ENCODE results near the gene HSD17B10. TPM values are rescaled to one million over a fixed set of nuclear protein-coding genes. Genes with fewer than 3 reads are reported as not detected.

Gene HSD17B10
- total and polyA plus RNA-seq, 2 experiments from 2014 or later = 78.9 to 121 TPM

DNA sequence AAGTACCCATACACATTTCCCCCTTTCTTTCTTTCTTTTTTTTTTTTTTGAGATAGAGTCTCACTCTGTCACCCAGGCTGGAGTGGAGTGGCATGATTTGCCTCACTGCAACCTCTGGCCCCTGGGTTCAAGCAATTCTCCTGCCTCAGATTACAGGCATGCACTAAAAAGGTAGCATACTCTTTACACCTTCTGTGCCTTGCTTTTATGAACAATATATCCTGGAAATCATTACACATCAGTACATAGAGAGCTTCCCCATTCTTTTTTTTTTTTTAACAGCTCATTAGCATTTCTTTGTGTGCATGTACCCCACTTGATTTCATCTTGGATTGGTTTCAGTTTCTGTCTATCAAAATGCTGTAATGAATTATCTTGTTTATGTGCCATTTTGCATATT is 18.6 kb upstream of the HSD17B10 start:
- Histone ChIP-seq H3K4me2 (no peak overlapping the region), H4K20me1 (replicated peaks; ENCODE audit: insufficient read depth) (no peaks in the 10 kb centered on the region), H3F3A (replicated peaks; ENCODE audit: low read depth) (no peaks in the 10 kb centered on the region), H3K27ac (ENCODE audit: low read depth) (no peak overlapping the region), H3K36me3 (ENCODE audit: insufficient read depth) (no peaks in the 10 kb centered on the region), H2AFZ (no peak overlapping the region), H3K4me3 (no peak overlapping the region), H3K9me2 (ENCODE audit: insufficient read depth) (no peaks in the 10 kb centered on the region), H3K27me3 (ENCODE audit: insufficient read depth) (no peaks in the 10 kb centered on the region), H3K79me2 (replicated peaks; ENCODE audit: insufficient read depth) (no peaks in the 10 kb centered on the region), H3K4me1 (ENCODE audit: insufficient read depth) (no peaks in the 10 kb centered on the region)
- H3K36me3 Mint-ChIP-seq (ENCODE audit: low read depth) = no peaks in the 10 kb centered on the region
- TF ChIP-seq, protein P1, sequence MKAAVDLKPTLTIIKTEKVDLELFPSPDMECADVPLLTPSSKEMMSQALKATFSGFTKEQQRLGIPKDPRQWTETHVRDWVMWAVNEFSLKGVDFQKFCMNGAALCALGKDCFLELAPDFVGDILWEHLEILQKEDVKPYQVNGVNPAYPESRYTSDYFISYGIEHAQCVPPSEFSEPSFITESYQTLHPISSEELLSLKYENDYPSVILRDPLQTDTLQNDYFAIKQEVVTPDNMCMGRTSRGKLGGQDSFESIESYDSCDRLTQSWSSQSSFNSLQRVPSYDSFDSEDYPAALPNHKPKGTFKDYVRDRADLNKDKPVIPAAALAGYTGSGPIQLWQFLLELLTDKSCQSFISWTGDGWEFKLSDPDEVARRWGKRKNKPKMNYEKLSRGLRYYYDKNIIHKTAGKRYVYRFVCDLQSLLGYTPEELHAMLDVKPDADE (IDR thresholded peaks at IDR 0.05) = no peak
- TF ChIP-seq, protein P2, sequence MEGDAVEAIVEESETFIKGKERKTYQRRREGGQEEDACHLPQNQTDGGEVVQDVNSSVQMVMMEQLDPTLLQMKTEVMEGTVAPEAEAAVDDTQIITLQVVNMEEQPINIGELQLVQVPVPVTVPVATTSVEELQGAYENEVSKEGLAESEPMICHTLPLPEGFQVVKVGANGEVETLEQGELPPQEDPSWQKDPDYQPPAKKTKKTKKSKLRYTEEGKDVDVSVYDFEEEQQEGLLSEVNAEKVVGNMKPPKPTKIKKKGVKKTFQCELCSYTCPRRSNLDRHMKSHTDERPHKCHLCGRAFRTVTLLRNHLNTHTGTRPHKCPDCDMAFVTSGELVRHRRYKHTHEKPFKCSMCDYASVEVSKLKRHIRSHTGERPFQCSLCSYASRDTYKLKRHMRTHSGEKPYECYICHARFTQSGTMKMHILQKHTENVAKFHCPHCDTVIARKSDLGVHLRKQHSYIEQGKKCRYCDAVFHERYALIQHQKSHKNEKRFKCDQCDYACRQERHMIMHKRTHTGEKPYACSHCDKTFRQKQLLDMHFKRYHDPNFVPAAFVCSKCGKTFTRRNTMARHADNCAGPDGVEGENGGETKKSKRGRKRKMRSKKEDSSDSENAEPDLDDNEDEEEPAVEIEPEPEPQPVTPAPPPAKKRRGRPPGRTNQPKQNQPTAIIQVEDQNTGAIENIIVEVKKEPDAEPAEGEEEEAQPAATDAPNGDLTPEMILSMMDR (conservative IDR thresholded peaks at IDR 0.05; ENCODE audit: low read depth in 2 of 2) = no peak
- TF ChIP-seq STAT1 (IDR thresholded peaks at IDR 0.05; ENCODE audit: unreplicated experiment) (no peak), REST (IDR thresholded peaks at IDR 0.05; ENCODE audit: unreplicated experiment) (no peak), JUNB (IDR thresholded peaks at IDR 0.05; ENCODE audit: unreplicated experiment) (no peak)
- no peaks in the 10 kb centered on the region for H3K9me3 Mint-ChIP-seq
- H3K4me3 Mint-ChIP-seq = no peak overlapping the region
- ATAC-seq (no peak), DNase-seq (ENCODE audit: low spot score) (no peak)
- no peaks in the 10 kb centered on the region for H3K4me1 Mint-ChIP-seq
- H3K27ac Mint-ChIP-seq = no peak overlapping the region
- H3K27me3 Mint-ChIP-seq (ENCODE audit: insufficient read depth, low read depth, poor library complexity) = no peaks in the 10 kb centered on the region

DNA sequence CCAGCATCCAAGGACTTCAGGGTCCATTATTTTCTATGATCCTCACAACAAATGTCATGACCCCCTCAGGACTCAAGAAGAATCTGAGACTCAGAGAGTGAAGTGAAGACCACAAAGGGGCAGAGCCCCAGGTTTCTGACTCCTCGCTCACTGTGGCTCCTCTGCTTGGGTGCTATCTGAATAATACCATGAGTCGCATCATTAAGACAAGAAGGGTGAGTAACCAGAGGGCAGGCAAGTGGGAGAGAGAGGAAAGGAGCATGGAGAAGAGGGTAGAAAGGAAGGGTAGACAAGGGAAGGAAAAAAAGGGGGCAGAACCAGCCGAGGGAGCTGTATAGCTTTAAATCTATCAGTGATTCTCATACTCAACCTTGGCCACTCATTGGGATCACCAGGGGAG is 15.5 kb upstream of the HSD17B10 start:
- Histone ChIP-seq H3K9me2 (ENCODE audit: insufficient read depth) (no peaks in the 10 kb centered on the region), H3K79me2 (replicated peaks; ENCODE audit: insufficient read depth) (no peaks in the 10 kb centered on the region), H3K4me2 (no peak overlapping the region), H3K36me3 (ENCODE audit: insufficient read depth) (no peaks in the 10 kb centered on the region), H3K4me3 (no peak overlapping the region), H3K27me3 (ENCODE audit: insufficient read depth) (no peaks in the 10 kb centered on the region), H3K4me1 (ENCODE audit: insufficient read depth) (no peaks in the 10 kb centered on the region), H3F3A (replicated peaks; ENCODE audit: low read depth) (no peaks in the 10 kb centered on the region), H4K20me1 (replicated peaks; ENCODE audit: insufficient read depth) (no peaks in the 10 kb centered on the region), H3K27ac (ENCODE audit: low read depth) (no peak overlapping the region), H2AFZ (no peak overlapping the region)
- Mint-ChIP-seq H3K36me3 (ENCODE audit: low read depth) (no peaks in the 10 kb centered on the region), H3K27me3 (ENCODE audit: insufficient read depth, low read depth, poor library complexity) (no peaks in the 10 kb centered on the region), H3K9me3 (no peaks in the 10 kb centered on the region), H3K27ac (no peak overlapping the region), H3K4me1 (no peaks in the 10 kb centered on the region; the same call in 2 of the 3 replicates), H3K4me3 (no peak overlapping the region)
- no peak for DNase-seq (ENCODE audit: low spot score)
- no peak for ATAC-seq
- TF ChIP-seq STAT1 (IDR thresholded peaks at IDR 0.05; ENCODE audit: unreplicated experiment) (no peak), CREB1 (CRISPR knock-in tag; IDR thresholded peaks at IDR 0.05; ENCODE audit: low read depth) (no peak), ZNF114 (CRISPR knock-in tag; IDR thresholded peaks at IDR 0.05) (no peak), EZH2 (IDR thresholded peaks at IDR 0.05; ENCODE audit: low read depth, unreplicated experiment) (no peak), ZNF331 (CRISPR knock-in tag; IDR thresholded peaks at IDR 0.05; ENCODE audit: low read depth) (no peak)
- TF ChIP-seq, protein P1 (IDR thresholded peaks at IDR 0.05) = no peak

Measured in GM23338 (cell line).